Right renal pelvis (tissue), 4 donors: ENCODE data around the gene SCGB1A1. TPM values are rescaled to one million over a fixed set of nuclear protein-coding genes. Genes with fewer than 3 reads are reported as not detected.
A peak's percentile ranks its signal among the peaks of the same experiment; 100 is the strongest.
"Not testable (repeated sequence)": the region's sequence is repeated elsewhere in the genome, so short reads cannot be mapped to it uniquely, and the experiment has no call there.

ENCODE experiments used
- DNase-seq, 4 donors: peaks; one replicate each; pipeline ENCODE4 v3.0.0-alpha.2; 2013; ENCODE audit warnings: low read depth in 4 of 4, low spot score in 3 of 4, missing footprints in 1 of 4
- polyA plus RNA-seq, 4 donors: library from polyadenylated mRNA; unstranded; fragments of 120-200 nt; gene quantifications; one replicate each; pipeline ENCODE4 v1.2.1, GENCODE V29; 2013; ENCODE audit not compliant: insufficient read length in 4 of 4

SCGB1A1 gene, protein sequence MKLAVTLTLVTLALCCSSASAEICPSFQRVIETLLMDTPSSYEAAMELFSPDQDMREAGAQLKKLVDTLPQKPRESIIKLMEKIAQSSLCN
- not detected for polyA plus RNA-seq

DNA sequence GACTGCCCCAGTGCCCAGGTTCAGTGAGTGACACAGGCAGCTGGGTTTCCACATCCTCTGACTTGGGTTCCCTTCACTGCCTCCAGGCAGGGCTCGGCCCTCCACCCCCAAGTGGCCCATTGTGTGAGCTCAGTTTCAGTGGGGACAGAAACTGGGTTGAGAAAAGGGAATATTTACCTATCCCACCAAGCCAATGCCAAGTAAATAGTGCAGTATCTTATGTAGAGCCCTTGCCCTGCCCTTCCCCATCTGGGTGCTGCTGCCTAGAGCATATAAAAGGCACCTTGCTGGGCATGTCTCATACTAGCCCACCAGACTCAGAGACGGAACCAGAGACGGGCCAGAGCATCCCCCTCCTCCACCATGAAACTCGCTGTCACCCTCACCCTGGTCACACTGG, at the start of gene SCGB1A1:
SCGB1A1 (plus strand) TSS at position 301 of the 400 bp plus-strand sequence; CDS start at position 364, 63 bp downstream.
- no peak for DNase-seq

DNA sequence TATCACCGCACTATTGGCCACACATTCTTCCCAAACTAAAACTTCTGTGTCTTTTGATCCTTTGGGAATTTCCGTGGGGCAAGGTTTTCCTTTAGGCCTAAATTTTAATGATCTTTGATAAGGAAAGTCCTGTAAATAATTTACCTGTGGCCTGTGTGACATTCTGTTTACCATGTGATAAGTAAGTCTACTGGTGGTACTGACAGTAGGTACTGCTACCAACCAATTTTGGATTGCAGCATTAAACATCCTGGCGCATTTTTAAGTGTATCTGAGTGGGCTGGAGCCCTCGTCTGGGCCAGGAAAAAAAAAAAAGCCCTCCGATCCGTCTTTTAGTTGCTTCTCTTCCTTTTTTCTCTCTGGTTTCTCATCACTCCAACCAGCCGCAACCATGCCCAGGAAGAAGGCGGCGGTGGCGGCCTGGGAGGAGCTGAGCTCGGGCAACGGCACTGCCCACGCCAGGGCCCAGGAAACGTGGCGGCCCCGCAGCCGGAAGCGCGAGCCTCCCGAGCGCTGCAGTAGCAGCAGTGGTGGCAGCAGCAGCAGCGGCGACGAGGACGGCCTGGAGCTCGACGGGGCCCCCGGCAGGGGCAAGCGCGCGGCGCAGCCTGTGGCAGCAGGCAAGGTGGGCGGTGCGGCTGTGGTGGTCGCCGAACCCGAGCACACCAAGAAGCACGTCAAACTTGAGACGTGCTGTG, 47.9 kb upstream of the SCGB1A1 start:
- DNase-seq = no peak

DNA sequence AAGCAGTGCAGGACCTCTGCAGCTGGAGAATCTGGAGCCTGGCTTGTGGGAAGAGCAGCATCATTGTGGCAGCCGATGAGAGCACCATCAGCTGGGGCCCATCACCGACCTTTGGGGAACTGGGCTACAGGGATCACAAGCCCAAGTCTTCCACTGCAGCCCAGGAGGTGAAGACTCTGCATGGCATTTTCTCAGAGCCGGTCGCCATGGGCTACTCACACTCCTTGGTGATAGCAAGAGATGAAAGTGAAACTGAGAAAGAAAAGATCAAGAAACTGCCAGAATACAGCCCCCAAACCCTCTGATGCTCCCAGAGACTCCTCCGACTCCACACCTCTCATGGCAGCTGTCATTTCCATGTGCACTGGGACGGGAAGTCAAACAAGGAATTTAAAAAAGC, 46.0 kb upstream of the SCGB1A1 start:
- no peak for DNase-seq

DNA sequence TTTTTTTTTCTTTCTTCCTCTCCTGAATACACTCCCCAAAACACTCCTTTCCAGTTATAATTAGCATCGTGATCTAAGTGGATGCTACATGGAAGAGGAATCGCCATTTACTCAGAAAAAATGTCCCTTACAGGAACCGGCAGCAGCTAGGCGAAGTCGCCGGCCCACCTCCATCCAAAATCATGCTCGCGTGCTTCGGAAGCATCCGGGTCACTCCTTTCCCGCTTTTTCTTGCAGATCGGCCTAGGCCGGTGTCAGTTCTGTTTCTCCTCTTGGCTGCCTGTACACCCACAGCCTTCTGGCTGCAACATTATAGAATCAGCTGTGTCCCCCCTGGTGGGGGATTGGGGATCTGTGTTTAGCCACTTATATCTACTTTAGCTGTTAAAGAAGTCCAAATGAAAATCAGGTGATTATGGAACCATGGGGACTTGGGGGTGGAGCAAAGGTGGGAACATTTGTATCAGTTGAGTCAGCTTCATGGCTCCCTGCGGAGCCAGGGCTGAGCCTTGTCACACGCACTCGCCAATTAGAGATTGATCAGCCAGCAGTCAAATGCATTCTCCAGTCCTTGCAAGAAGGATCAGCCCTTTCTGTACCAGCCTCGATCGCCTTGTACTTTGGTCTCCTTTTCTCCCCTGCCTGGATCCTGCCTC, 45.2 kb upstream of the SCGB1A1 start:
- DNase-seq = no peak

DNA sequence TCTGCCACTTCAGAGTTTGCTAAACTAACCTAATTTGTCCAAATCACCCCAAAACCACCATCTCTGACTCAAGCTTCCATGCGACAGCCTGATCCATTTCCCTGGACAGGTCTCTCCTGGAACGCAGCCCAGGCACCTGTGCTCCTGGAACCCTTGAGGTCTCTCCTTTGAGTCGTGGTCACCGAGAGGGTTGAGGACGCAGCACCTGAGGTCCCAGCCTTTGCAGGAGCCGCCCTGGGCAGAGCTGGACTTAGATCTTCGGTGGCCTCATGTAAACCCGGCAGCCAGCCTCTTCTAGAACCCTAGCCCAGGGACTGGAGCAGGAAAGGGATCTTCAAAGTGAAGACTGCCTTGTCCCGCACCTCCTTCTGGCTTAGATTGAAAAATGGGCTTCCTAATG, 44.0 kb upstream of the SCGB1A1 start:
- DNase-seq = no peak

DNA sequence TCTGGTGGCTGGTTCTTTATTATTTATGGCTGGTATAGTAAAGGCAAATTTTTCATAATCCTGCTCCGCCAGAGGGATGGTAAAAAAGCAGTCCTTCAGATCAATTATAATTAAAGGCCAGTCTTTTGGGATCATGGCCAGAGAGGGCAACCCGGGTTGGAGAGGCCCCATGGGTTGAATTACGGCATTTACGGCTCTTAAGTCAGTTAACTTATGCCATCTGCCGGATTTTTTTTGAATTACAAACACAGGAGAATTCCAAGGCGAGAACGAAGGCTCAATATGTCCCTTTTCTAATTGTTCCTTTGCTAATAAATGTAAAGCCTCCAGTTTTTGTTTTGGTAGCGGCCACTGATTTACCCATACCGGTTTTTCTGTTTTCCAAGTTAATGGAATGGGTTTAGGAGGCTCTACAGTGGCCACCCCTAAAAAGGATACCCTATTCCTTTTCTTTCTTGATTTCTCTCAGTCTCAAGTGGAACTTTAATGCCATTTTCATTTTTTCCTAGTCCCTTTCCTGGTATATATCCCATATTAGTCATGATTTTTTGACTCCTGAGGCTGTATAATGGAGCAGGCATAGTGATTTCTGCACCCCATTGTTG, 40.3 kb upstream of the SCGB1A1 start:
- not testable (repeated sequence) for DNase-seq

DNA sequence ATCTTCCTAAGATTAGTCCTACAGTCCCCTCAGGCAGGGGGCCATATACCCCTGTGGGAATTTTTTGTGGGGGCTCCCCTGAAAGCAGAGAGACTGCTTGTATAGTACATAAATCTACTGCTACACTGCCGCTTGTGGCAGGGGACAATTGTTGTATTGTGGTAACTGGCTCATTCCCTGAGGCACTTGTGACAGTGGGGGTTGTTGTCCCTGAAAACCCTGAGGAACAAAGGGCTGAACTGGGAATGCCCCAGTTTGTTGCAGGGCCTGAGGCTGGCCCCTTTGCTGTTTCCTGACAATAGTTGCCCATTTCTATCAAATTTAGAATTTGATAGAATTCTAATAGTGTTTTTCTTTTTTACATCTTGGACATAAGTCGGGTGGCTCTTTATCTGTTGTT, 39.2 kb upstream of the SCGB1A1 start:
- not testable (repeated sequence) for DNase-seq

DNA sequence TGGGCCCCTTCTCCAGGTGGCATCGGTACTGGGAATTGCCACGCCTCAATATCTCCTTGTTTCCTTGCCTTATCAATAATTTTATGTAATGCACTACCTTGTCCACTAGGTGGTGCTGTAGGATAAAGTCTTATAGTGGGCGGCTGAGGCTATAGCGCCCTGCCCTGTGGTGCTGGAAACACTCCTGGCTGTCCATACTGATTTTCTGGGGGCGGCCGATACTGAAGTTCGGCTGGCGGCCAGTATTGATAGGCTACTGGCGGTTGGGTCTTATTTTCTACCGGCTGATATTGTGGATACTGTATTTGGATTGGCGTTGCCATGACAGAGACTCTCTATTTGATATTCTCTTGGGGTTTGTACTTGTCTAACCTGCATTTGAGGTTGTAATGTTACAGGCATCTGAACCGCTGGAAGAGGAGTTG, 38.0 kb upstream of the SCGB1A1 start:
- peak; percentile 45 to 57 (median 46) for DNase-seq

DNA sequence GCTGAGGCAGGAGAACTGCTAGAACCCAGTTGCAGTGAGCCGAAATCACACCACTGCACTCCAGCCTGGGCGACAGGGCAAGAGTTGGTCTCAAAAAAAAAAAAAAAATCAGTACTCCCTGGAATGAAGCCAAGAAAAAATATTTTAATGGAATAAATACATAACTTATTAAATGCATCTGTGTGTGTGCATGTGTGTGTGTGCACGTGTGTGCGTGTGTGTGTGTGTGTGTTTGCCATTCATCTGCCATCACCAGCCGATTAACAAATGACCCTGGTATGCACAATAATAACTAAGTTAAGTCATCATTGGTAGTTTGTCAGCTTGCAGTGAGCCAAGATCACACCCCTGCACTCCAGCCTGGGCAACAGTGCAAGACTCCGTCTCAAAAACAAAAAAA, 35.0 kb upstream of the SCGB1A1 start:
- no peak for DNase-seq

DNA sequence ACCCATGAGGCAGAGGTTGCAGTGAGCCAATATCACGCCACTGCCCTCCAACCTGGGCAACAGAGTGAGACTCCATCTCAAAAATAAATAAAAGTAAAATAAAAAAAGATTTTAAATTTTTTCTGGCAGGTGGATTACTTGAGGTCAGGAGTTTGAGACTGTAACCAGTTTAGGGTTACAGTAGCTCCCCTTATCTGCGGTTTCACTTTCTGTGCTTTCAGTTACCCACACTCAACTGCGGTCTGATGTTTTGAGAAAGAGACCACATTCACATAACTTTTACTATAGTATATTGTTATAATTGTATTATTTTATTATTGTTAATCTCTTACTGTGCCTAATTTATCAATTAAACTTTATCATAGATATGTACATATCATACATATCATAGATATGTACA, 32.8 kb upstream of the SCGB1A1 start:
- DNase-seq = not testable (repeated sequence)

DNA sequence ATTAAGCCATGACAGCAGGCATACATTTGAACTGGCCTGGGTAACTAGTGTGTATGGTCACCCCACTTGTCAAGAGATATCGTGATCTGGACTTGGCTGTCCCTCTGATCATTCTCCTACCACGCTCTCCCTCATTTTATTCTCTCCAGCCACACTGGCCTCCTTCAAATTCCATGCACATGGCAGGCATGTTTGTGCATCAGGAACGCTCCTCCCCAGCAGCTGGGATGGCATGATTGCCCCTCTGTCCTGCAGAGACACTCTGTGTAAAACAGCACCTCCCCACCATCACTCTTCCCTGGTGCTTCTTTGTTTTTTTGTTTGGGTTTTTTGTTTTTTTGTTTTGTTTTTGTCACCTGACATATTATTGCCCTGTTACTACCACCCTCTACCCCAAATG, 31.5 kb upstream of the SCGB1A1 start:
- no peak for DNase-seq

DNA sequence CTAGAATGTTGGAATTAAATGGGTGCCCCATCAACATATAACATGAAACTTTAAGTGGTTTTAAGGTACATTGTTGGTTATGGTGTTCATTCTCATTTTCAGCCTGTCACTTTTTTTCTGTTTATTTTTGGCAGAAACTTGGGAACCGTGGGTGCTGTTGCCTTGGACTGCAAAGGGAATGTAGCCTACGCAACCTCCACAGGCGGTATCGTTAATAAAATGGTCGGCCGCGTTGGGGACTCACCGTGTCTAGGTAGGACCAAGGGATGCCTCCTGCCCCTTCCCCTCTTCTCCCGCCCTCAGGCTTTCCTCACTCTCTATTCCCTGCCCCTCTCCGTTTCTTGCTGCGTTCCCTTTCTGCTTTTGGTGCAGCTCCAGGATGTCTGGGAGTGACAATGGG, 29.8 kb upstream of the SCGB1A1 start:
- no peak for DNase-seq

DNA sequence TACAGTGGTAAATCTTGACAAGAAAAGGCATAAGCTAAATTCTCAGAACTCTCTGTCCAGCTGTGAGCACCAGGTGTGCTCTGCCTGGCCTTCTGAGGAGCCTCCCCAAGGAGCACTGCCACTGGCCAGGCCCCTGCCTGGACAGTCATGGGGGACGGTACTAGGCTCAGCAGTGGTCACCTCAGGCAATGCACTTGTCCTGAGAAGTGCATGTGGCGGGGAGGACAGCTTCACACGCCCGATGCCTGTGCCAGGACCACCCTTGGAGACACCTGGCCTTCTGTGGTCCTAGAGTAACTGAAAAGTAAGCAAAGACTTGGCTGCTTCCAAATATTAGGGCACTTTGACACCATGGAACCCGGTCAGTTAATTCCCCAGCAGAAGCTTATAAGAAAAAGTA, 28.6 kb upstream of the SCGB1A1 start:
- DNase-seq = no peak

DNA sequence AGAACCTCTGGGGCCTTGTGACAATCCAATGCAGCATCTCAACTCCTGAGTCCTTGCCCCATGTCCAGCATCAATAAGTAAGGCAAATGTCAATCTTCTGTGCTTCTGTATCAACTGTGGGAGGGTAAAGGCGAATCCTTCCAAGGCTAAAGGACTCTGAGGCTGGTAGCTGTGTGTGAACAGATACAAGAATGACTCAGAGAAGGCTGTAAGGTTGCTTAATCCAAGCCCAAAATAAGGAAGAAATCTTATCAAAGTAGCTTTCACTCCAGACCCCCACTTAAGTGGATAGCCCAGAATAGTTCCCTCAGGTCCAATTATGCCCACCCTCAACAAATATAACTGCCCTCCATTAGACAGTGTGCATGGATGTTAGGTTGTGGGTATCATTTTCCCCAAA, 28.1 kb upstream of the SCGB1A1 start:
- no peak for DNase-seq

DNA sequence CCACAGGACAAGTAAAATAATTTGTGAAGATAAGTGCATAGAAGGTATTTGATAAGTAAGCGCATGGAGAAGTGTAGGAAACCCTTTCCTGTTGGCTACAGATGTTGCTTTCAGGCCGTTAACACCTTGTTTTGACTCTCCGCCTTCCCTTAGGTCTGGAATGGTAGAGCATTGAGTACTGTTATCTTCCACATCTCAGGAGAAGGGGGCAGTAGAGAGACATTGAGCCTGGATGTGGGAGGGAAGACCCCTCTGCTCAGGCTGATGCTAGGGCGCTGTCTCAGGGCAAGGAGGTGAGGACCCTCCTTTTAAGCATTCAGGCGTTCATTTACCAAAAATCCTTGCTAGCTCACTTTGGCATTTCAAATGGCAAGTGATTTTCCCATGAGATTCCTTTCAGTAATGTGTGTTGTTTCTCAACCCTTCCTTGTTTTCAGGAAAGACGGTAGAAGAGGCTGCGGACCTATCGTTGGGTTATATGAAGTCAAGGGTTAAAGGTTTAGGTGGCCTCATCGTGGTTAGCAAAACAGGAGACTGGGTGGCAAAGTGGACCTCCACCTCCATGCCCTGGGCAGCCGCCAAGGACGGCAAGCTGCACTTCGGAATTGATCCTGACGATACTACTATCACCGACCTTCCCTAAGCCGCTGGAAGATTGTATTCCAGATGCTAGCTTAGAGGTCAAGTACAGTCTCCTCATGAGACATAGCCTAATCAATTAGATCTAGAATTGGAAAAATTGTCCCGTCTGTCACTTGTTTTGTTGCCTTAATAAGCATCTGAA, 27.0 kb upstream of the SCGB1A1 start:
- DNase-seq = no peak

DNA sequence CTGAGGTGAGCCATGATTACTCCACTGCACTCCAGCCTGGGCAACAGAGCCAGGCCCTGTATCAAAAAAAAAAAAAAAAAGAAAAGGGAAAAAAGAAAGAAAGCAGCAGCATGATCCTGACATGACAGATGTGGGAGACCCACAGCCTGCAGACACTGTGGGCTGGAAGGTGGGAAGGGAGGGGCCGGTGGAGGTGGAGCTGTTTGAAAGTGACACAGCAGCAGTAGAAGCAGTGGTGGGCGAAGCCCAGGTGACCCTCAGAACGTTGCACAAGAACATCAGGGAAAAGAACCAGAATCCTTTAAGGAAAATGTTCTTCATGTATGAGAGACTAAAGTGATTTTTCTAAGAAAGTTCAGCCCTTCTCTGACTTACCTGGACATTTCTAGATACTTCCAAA, 26.3 kb upstream of the SCGB1A1 start:
- no peak for DNase-seq

DNA sequence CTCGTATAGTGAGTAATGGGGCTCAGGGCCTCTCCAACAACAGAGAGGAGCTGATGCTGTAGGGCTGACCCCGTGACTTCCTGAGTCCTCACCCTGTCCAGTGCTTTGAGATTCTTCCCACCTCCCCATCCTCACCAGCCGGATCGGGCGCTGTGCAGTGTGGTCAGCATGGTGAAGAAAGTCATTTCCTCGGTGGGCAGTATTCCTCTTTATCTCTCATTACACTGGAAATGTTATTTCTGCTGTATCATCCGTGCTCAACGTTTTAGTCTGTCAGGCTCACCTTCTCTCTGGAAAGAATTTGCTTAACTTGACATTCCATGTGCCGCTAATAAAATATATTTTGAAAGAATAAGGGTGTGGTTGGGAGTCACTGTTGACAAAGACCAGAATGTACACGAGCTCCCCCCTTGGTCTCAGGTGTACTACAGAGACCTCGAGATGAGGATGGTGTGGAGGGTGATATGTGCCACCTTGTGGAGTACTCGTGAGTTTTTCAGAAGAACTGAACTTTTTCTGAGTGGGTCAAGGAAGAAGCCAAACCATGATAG, 25.7 kb upstream of the SCGB1A1 start:
- DNase-seq = no peak

DNA sequence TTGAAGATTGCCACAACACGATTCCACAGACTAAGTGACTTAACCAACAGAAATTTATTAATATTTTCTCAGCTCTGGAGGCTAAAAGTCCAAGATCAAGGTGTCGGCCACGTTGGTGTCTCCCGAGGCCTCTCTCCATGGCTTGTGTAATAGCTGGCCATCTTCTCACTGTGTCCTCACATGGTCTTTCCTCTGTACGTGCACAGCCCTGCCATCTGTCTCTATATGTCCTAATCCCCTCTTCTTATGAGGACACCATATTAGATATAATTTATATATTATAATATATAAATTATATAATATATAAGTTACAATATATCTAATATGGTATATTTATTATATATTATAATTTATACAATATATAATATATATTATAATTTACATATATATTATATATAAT, 25.1 kb upstream of the SCGB1A1 start:
- no peak for DNase-seq

DNA sequence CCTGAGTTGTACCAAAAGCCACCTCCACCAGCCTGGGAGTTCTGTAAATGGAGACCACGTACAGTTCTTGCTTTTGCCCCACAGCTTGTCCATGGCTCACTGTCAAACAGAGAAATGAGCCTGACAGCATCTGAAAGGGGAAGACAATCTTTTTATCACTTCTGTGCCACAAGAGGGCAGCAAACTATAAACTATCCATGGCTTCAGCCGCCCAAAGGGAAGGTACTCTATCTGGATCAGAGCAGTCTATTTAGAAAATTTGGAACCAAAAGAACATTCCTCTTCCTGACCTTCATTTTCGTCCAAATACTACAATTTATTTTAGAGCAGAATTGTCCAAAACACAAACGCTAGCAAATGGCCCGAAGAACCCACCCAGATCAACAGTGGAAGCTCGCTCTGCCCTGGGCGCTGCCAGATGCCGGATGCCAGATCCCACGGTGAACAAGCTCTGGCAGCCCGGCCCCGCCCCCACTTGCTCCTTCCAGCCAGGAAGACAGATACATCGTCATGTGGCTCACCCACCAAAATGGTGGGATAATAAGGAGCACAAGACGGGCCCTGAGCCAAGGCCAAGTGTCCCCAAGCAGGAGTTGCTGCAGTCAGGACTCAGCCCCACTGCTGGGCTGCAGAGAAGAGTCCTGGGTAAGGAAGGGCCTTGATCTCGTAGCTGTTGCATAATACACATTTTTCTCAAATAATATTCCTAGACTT, 23.9 kb upstream of the SCGB1A1 start:
- DNase-seq = peak; percentile 65 to 77 (median 74)
